OCI-LY7 (cell line): ENCODE measurements around the gene ASB2. TPM values are rescaled to one million over a fixed set of nuclear protein-coding genes. Genes with fewer than 3 reads are reported as not detected.

Source experiments
- BruUV-seq: library from RNA; stranded (reverse); fragments of 400-500 nt; replicated peaks from 2 replicates; lab custom pipeline; 2021; lab: Mats Ljungman, UMichigan
- CTCF ChIA-PET: fragments of 300-600 bp; sonication (Branson Sonifier 250); formaldehyde crosslinking; loops from one replicate; lab custom pipeline; 2022; ENCODE audit warnings: antibody characterized with exemption; ENCODE audit not compliant: unreplicated experiment; lab: Charles Lee
- POLR2A ChIA-PET: fragments of 300-600 bp; sonication (Branson Sonifier 250); formaldehyde crosslinking; loops from one replicate; lab custom pipeline; 2022; ENCODE audit warnings: antibody characterized with exemption; lab: Charles Lee
- DNase-seq: peaks from one replicate; pipeline ENCODE4 v3.0.0-alpha.2; 2015; ENCODE audit warnings: low spot score
- H2AFZ ChIP-seq: fragments of 200-600 bp; sonication (generic), shearing (Covaris generic); 2 replicates; pipeline ENCODE4 v1.6.1; 2014; ENCODE audit warnings: mild to moderate bottlenecking, antibody characterized with exemption, low read length, moderate library complexity
- H3K27ac ChIP-seq: fragments of 200-600 bp; sonication (generic); 2 replicates; pipeline ENCODE4 v1.5.1; 2014; ENCODE audit warnings: mixed run types, low read depth, mild to moderate bottlenecking, moderate library complexity, low read length, inconsistent platforms; ENCODE audit not compliant: poor library complexity, severe bottlenecking
- H3K36me3 ChIP-seq: fragments of 200-600 bp; sonication (generic); 2 replicates; pipeline ENCODE4 v1.6.1; 2014; ENCODE audit warnings: mild to moderate bottlenecking, antibody characterized with exemption, low read length, moderate library complexity, mixed read lengths; ENCODE audit not compliant: insufficient read depth
- H3K4me1 ChIP-seq: fragments of 200-600 bp; sonication (generic); 2 replicates; pipeline ENCODE4 v1.5.1; 2014; ENCODE audit warnings: mild to moderate bottlenecking, low read length; ENCODE audit not compliant: insufficient read depth, poor library complexity, severe bottlenecking
- H3K4me2 ChIP-seq: fragments of 200-600 bp; sonication (generic); 2 replicates; pipeline ENCODE4 v1.6.1; 2014; ENCODE audit warnings: mild to moderate bottlenecking, low read length
- H3K4me3 ChIP-seq: fragments of 200-600 bp; sonication (generic); 2 replicates; pipeline ENCODE4 v1.5.1; 2014; ENCODE audit warnings: mild to moderate bottlenecking, low read depth, low read length; ENCODE audit not compliant: poor library complexity, severe bottlenecking
- H3K79me2 ChIP-seq: fragments of 200-600 bp; sonication (generic); 2 replicates; pipeline ENCODE4 v1.6.1; 2016; ENCODE audit warnings: low read depth, mild to moderate bottlenecking, low read length, moderate library complexity, mixed read lengths; ENCODE audit not compliant: insufficient read depth
- H3K9me2 ChIP-seq: fragments of 200-600 bp; sonication (generic); 2 replicates; pipeline ENCODE4 v1.6.1; 2016; ENCODE audit warnings: mild to moderate bottlenecking, low read length, mixed read lengths; ENCODE audit not compliant: insufficient read depth
- H3K9me3 ChIP-seq: fragments of 200-600 bp; sonication (generic); 2 replicates; pipeline ENCODE4 v1.6.1; 2014; ENCODE audit warnings: mild to moderate bottlenecking, mixed run types, low read length, mixed read lengths
- H4K20me1 ChIP-seq: fragments of 200-600 bp; sonication (generic); 2 replicates; pipeline ENCODE4 v1.6.1; 2014; ENCODE audit warnings: mild to moderate bottlenecking, antibody characterized with exemption, low read length, moderate library complexity, mixed read lengths; ENCODE audit not compliant: insufficient read depth
- EZH2phosphoT487 ChIP-seq: fragments of 200-600 bp; sonication (generic); IDR thresholded peaks from 2 replicates; pipeline ENCODE4 v1.6.1; 2018; ENCODE audit warnings: low read depth, borderline replicate concordance, mild to moderate bottlenecking, mixed run types, antibody characterized with exemption, low read length, moderate library complexity, mixed read lengths
- intact Hi-C: fragments of 100-400 bp; cut with micrococcal nuclease; formaldehyde crosslinking; loops from one replicate; pipeline ENCODE4 v1.10.0; 2022; ENCODE audit not compliant: unreplicated experiment
- total RNA-seq, 2 experiments: library from RNA; depleted of rRNA in 1 of 2; stranded (reverse); fragments of >200 nt in 1 of 2; shearing (Covaris generic) in 1 of 2; gene quantifications; 2 replicates each; pipeline ENCODE4 v1.2.3, GENCODE V29; 2014 to 2022
- TF ChIP-seq, protein P1 (sequence below): fragments of 200-600 bp; sonication (generic); conservative IDR thresholded peaks from 2 replicates; pipeline ENCODE4 v1.5.1; 2014; ENCODE audit warnings: mild to moderate bottlenecking, antibody characterized with exemption, low read length, moderate library complexity, mixed read lengths

Gene ASB2
- total RNA-seq, 2 experiments from 2014 or later = 21.7 to 23.6 TPM

DNA sequence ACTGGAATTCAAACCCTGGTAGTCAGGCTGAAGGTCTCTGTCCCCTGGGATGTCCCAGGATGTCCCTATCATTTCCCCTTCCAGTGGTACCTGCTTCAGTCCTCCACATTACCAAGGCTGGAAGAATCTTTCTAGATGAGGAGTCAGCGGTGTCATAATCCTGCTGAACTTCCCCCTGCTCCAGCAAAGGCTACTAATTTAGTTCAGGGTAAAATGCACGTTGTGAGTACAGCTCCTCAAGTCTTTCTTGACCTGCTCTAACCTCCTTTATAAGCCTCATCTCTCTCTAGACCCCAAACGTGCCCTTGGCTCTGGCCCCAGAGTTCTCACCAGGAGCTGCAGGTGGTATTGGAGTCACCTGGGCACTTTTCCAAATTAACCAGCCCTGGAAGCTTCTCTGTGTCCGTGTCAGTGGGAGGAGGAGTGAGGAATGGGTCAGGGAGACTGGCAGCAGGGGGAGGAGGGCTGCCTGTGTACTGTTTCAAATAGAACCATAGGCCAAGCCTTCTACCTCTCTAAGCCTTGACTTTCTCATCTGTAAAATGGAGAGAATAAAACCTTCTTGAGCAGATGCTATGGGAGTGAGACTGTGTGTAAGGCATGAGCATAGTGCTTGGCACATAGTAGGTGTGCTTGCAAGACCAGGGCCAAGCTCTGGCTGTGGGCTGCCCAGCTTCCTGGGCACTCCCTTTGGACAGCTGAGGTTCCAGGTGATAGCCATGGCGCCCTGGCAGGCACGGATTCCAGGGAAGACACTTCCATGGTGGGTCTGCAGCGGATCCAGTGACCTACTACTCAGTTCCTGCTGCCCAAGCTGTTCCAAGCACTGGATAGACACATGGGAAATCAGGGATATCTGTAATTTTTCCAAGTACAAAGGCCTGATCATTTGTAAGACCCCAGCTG is 24.5 kb downstream of the ASB2 start:
- no peaks in the 10 kb centered on the region for H3K9me3 ChIP-seq
- no TSS peak for BruUV-seq
- ChIA-PET CTCF (interaction anchor here (0.9 to 1.4 kb wide), 5 partner anchors 11 to 48 kb away, joined by 3 to 7 read pairs (median 3); no protein-coding TSS in a partner anchor), POLR2A (interaction anchor here (0.7 to 1.3 kb wide), 4 partner anchors 10 to 27 kb away, joined by 3 to 4 read pairs (median 4); no protein-coding TSS in a partner anchor)
- DNase-seq = no peak
- H3K36me3 ChIP-seq = peaks cover 9% of the 10 kb centered on the region; the same call in 1 of the 2 replicates
- peaks cover 45% of the 10 kb centered on the region for H3K4me1 ChIP-seq
- no peak overlapping the region for H3K4me3 ChIP-seq
- intact Hi-C loops = loop anchor here (10.0 kb wide), 2 partner anchors 1203 to 1713 kb away; partner anchors contain the start of gene DICER1
- no peak for TF ChIP-seq EZH2phosphoT487
- TF ChIP-seq, protein P1, sequence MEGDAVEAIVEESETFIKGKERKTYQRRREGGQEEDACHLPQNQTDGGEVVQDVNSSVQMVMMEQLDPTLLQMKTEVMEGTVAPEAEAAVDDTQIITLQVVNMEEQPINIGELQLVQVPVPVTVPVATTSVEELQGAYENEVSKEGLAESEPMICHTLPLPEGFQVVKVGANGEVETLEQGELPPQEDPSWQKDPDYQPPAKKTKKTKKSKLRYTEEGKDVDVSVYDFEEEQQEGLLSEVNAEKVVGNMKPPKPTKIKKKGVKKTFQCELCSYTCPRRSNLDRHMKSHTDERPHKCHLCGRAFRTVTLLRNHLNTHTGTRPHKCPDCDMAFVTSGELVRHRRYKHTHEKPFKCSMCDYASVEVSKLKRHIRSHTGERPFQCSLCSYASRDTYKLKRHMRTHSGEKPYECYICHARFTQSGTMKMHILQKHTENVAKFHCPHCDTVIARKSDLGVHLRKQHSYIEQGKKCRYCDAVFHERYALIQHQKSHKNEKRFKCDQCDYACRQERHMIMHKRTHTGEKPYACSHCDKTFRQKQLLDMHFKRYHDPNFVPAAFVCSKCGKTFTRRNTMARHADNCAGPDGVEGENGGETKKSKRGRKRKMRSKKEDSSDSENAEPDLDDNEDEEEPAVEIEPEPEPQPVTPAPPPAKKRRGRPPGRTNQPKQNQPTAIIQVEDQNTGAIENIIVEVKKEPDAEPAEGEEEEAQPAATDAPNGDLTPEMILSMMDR = no peak
- no peaks in the 10 kb centered on the region for H4K20me1 ChIP-seq
- H3K79me2 ChIP-seq = no peaks in the 10 kb centered on the region; the same call in 1 of the 2 replicates
- no peak overlapping the region for H2AFZ ChIP-seq
- no peak overlapping the region for H3K27ac ChIP-seq
- no peaks in the 10 kb centered on the region for H3K9me2 ChIP-seq
- H3K4me2 ChIP-seq = no peak overlapping the region

DNA sequence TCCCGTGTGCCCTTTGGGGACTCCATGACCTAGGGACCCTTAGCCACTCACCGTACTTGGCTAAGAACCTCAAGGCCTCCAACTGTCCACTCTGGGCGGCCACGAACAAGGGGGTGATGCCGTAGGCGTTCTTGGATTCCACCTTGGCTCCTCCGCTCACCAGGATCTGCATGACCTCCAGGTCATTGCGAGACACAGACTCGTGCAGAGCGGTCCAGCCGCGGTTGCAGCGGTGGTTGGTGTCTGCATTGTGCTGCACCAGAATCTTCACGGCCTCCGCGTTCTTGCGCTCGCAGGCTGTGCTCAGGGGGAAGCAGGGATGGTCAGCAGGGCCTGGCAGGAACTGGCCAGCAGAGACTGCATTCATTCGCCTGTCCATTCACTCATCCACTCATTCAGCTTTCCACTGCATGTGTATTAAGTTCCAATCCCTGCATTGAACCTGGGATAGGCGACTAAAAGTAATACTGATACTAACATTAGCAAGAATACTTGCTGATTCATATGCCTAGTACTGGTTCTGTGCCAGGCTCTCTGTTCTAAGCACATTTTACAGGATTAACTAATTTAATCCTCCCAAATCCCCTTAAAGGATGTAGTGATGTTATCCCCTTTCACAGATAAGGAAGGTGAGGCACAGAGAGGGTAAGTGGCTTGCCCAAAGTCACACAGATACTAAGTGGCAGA is 25.3 kb downstream of the ASB2 start:
- H3K4me1 ChIP-seq = peaks cover 37% of the 10 kb centered on the region
- peaks cover 16% of the 10 kb centered on the region; the same call in 1 of the 2 replicates for H3K36me3 ChIP-seq
- H3K9me3 ChIP-seq = no peaks in the 10 kb centered on the region
- H3K4me3 ChIP-seq = no peak overlapping the region
- no peak for DNase-seq
- ChIA-PET POLR2A (no interaction called here), CTCF (no interaction called here)
- intact Hi-C loops = loop anchor here (10.0 kb wide), 2 partner anchors 1204 to 1714 kb away; partner anchors contain the start of gene DICER1
- no peak for TF ChIP-seq EZH2phosphoT487
- TF ChIP-seq, protein P1 = no peak
- H4K20me1 ChIP-seq = no peaks in the 10 kb centered on the region
- no peak overlapping the region for H3K4me2 ChIP-seq
- no peak overlapping the region for H2AFZ ChIP-seq
- no peaks in the 10 kb centered on the region for H3K9me2 ChIP-seq
- H3K79me2 ChIP-seq = no peaks in the 10 kb centered on the region; the same call in 1 of the 2 replicates
- H3K27ac ChIP-seq = no peak overlapping the region
- no TSS peak for BruUV-seq
